ENCODE data around the gene RBM39. TPM values are rescaled to one million over a fixed set of nuclear protein-coding genes. Genes with fewer than 3 reads are reported as not detected.

RBM39 gene
- total and polyA plus RNA-seq, 2 of the 13 experiments (the other 11 are each of a cell fraction or from before 2014, with no cell fraction given) = 788 to 920 TPM

DNA sequence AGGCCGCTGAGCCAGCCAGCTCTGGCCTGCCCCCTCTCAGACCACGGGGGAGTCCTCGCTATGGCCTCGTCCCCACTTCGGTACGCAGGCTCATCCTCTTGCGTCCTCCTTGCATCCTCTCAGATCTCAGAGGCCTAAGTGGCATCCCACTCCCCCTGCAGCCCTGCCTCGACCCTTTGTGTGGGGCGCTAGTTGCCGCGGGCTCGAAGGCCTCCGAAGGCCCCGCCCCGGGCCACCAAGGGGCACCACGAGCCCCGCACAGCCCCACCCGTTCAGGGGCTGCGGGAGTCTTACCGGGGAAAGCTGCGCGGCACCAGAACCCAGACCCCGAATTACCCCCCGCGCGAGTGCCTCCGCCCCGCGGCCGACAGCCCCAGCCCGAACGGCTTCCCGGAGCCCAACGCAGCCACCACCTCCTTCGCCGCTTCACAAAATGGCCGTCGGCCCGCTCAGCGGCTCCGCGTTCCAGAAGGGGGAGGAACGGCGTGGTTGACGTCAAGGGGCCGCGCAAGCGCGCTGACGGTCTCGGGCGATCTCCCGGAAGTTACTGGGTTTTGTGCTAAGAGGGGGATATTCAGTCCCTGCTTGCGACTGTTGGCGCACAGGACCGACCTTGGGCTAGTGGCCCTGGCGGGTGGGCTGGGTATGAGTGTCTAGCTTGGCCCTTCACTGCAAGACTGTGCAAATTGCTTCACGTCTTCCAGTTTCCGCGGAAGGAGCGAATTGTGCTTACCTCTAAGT, 77.4 kb downstream of the RBM39 start, which contains the start of the genes CPNE1 and RBM12 (continued):
- TF ChIP-seq ZBED4 (CRISPR knock-in tag; IDR thresholded peaks at IDR 0.05; ENCODE audit: borderline replicate concordance) = peak; percentile 91; the same call in 1 of the 2 replicates
- peak; percentile 91 for TF ChIP-seq ZNF230 (CRISPR knock-in tag; IDR thresholded peaks at IDR 0.05)
- TF ChIP-seq ZNF776 (CRISPR knock-in tag; IDR thresholded peaks at IDR 0.05) = peak; percentile 85
- TF ChIP-seq ZNF180 (CRISPR knock-in tag; IDR thresholded peaks at IDR 0.05; ENCODE audit: borderline replicate concordance, low read depth) = no peak
- peak; percentile 95 for TF ChIP-seq ZNF160 (CRISPR knock-in tag; IDR thresholded peaks at IDR 0.05)
- peak; percentile 100 for TF ChIP-seq ZFX (CRISPR knock-in tag; IDR thresholded peaks at IDR 0.05; ENCODE audit: low read depth)
- TF ChIP-seq ZNF552 (CRISPR knock-in tag; IDR thresholded peaks at IDR 0.05; ENCODE audit: borderline replicate concordance) = peak; percentile 77; the same call in 1 of the 2 replicates
- TF ChIP-seq HMG20A (CRISPR knock-in tag; IDR thresholded peaks at IDR 0.05; ENCODE audit: borderline replicate concordance) = peak; percentile 63; the same call in 1 of the 2 replicates
- peak; percentile 96 for TF ChIP-seq POGZ (CRISPR knock-in tag; IDR thresholded peaks at IDR 0.05)
- no peak; the same call in 1 of the 2 replicates for TF ChIP-seq ZFAT (CRISPR knock-in tag; conservative IDR thresholded peaks at IDR 0.05)
- TF ChIP-seq ZNF414 (CRISPR knock-in tag; IDR thresholded peaks at IDR 0.05) = peak; percentile 93; the same call in 1 of the 2 replicates
- TF ChIP-seq, protein P1, sequence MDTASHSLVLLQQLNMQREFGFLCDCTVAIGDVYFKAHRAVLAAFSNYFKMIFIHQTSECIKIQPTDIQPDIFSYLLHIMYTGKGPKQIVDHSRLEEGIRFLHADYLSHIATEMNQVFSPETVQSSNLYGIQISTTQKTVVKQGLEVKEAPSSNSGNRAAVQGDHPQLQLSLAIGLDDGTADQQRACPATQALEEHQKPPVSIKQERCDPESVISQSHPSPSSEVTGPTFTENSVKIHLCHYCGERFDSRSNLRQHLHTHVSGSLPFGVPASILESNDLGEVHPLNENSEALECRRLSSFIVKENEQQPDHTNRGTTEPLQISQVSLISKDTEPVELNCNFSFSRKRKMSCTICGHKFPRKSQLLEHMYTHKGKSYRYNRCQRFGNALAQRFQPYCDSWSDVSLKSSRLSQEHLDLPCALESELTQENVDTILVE (CRISPR knock-in tag; IDR thresholded peaks at IDR 0.05) = no peak; the same call in none of the 2 replicates
- TF ChIP-seq RFXANK (CRISPR knock-in tag; IDR thresholded peaks at IDR 0.05) = 0 out of 2 replicates have a peak, but pooled peaks have one; percentile 49
- peak; percentile 99 for TF ChIP-seq ZNF781 (CRISPR knock-in tag; IDR thresholded peaks at IDR 0.05; ENCODE audit: borderline replicate concordance, not compliant biosample characterization)
- TF ChIP-seq, protein P2, sequence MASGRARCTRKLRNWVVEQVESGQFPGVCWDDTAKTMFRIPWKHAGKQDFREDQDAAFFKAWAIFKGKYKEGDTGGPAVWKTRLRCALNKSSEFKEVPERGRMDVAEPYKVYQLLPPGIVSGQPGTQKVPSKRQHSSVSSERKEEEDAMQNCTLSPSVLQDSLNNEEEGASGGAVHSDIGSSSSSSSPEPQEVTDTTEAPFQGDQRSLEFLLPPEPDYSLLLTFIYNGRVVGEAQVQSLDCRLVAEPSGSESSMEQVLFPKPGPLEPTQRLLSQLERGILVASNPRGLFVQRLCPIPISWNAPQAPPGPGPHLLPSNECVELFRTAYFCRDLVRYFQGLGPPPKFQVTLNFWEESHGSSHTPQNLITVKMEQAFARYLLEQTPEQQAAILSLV (CRISPR knock-in tag; IDR thresholded peaks at IDR 0.05; ENCODE audit: borderline replicate concordance) = peak; percentile 92
